GM18870 (cell line): ENCODE data around the gene OSTC.

Source experiments
- ATAC-seq: cut with Tn5 transposase; IDR thresholded peaks from one replicate; pipeline ENCODE4 v1.9.1; 2021; ENCODE audit warnings: moderate library complexity; ENCODE audit not compliant: unreplicated experiment

Gene OSTC

GRCh38 chr4:108644237-108644636, 6.2 kb upstream of the OSTC start:
- no peak for ATAC-seq

GRCh38 chr4:108646706-108647105, 3.7 kb upstream of the OSTC start:
- ATAC-seq = no peak

- peak; percentile 25 for ATAC-seq
Measured at GRCh38 chr4:108649863-108650211, 562 bp upstream of the OSTC start.

GRCh38 chr4:108651014-108651791, 804 bp downstream of the OSTC start:
- no peak for ATAC-seq

GRCh38 chr4:108662629-108663028, 12.2 kb downstream of the OSTC start:
- no peak for ATAC-seq

GRCh38 chr4:108674356-108674977, 24.1 kb downstream of the OSTC start:
- ATAC-seq = no peak

GRCh38 chr4:108681321-108681809, 31.0 kb downstream of the OSTC start:
- ATAC-seq = no peak

GRCh38 chr4:108683479-108683878, 33.1 kb downstream of the OSTC start:
- ATAC-seq = no peak

GRCh38 chr4:108685036-108685686, 34.8 kb downstream of the OSTC start:
- ATAC-seq = no peak

GRCh38 chr4:108690738-108691137, 40.3 kb downstream of the OSTC start:
- no peak for ATAC-seq

- no peak for ATAC-seq
Measured at GRCh38 chr4:108693211-108693610, 42.8 kb downstream of the OSTC start.

GRCh38 chr4:108693819-108694218, 43.4 kb downstream of the OSTC start:
- no peak for ATAC-seq

- no peak for ATAC-seq
Measured at GRCh38 chr4:108694423-108694822, 44.0 kb downstream of the OSTC start.

GRCh38 chr4:108695062-108695461, 44.7 kb downstream of the OSTC start:
- ATAC-seq = no peak

GRCh38 chr4:108696160-108696559, 45.8 kb downstream of the OSTC start:
- ATAC-seq = no peak

GRCh38 chr4:108700081-108700757, 49.8 kb downstream of the OSTC start:
- no peak for ATAC-seq

- ATAC-seq = no peak
Measured at GRCh38 chr4:108702960-108703359, 52.6 kb downstream of the OSTC start.

GRCh38 chr4:108703370-108703769, 53.0 kb downstream of the OSTC start:
- ATAC-seq = no peak

- no peak for ATAC-seq
Measured at GRCh38 chr4:108703966-108704365, 53.6 kb downstream of the OSTC start.

GRCh38 chr4:108706289-108706688, 55.9 kb downstream of the OSTC start:
- no peak for ATAC-seq

- no peak for ATAC-seq
Measured at GRCh38 chr4:108709234-108709633, 58.8 kb downstream of the OSTC start.
